DND-41 (cell line): ENCODE data around the gene C6orf52.

Source experiments
- ATAC-seq: fragments of 200-7000 bp; cut with Tn5 transposase; 3 replicates; pipeline ENCODE4 v1.9.1; 2021; ENCODE audit warnings: low read depth; ENCODE audit not compliant: insufficient read depth
- DNase-seq: peaks from one replicate; pipeline ENCODE4 v3.0.0-alpha.2; 2020
- H2AFZ ChIP-seq: 2 replicates; pipeline ENCODE4 v1.6.0; 2012; ENCODE audit warnings: low read depth, low read length
- H3K27ac ChIP-seq: 2 replicates; pipeline ENCODE4 v1.5.1; 2012; ENCODE audit warnings: low read length, inconsistent platforms
- H3K27me3 ChIP-seq: fragments of 200-600 bp; sonication (generic); 2 replicates; pipeline ENCODE4 v1.6.0; 2012; ENCODE audit warnings: low read length, mild to moderate bottlenecking, inconsistent platforms; ENCODE audit not compliant: insufficient read depth, poor library complexity
- H3K36me3 ChIP-seq: 2 replicates; pipeline ENCODE4 v1.5.1; 2012; ENCODE audit warnings: low read length, inconsistent platforms; ENCODE audit not compliant: insufficient read depth
- H3K4me1 ChIP-seq: 2 replicates; pipeline ENCODE4 v1.5.1; 2012; ENCODE audit warnings: mild to moderate bottlenecking, low read length; ENCODE audit not compliant: insufficient read depth
- H3K4me2 ChIP-seq: 2 replicates; pipeline ENCODE4 v1.6.0; 2012; ENCODE audit warnings: mild to moderate bottlenecking, moderate library complexity, low read length, inconsistent platforms; ENCODE audit not compliant: insufficient read depth
- H3K4me3 ChIP-seq, 2 experiments: fragments of 200-600 bp in 1 of 2; shearing (Covaris generic) in 1 of 2; 2 replicates each; pipeline ENCODE4 v1.5.1; 2012 to 2016; ENCODE audit warnings: inconsistent platforms in 2 of 2, low read length in 2 of 2, mild to moderate bottlenecking in 2 of 2, low read depth in 1 of 2, moderate library complexity in 1 of 2
- H3K79me2 ChIP-seq: 2 replicates; pipeline ENCODE4 v1.6.0; 2012; ENCODE audit warnings: low read length, inconsistent platforms; ENCODE audit not compliant: insufficient read depth
- H3K9ac ChIP-seq: 2 replicates; pipeline ENCODE4 v1.6.0; 2012; ENCODE audit warnings: low read depth, mild to moderate bottlenecking, inconsistent platforms, low read length, moderate library complexity
- H3K9me3 ChIP-seq: 2 replicates; pipeline ENCODE4 v1.5.1; 2012; ENCODE audit warnings: low read length, moderate library complexity, mild to moderate bottlenecking, inconsistent platforms; ENCODE audit not compliant: insufficient read depth, severe bottlenecking
- H4K20me1 ChIP-seq: 2 replicates; pipeline ENCODE4 v1.6.0; 2012; ENCODE audit warnings: low read length; ENCODE audit not compliant: insufficient read depth
- CTCF ChIP-seq: IDR thresholded peaks from 2 replicates; pipeline ENCODE4 v1.5.1; 2012; ENCODE audit warnings: borderline replicate concordance, low read length, moderate library complexity, mild to moderate bottlenecking; ENCODE audit not compliant: poor library complexity, severe bottlenecking; ENCODE audit errors: extremely low read depth
- EZH2 ChIP-seq: IDR thresholded peaks from 3 replicates; pipeline ENCODE4 v1.6.1; 2012; ENCODE audit warnings: borderline replicate concordance, low read depth, mild to moderate bottlenecking, moderate library complexity, low read length, inconsistent platforms; ENCODE audit not compliant: severe bottlenecking

C6orf52 gene

GRCh38 chr6:10740061-10740460, 45.6 kb upstream of the C6orf52 start:
- ATAC-seq (no peak), DNase-seq (no peak)
- no peaks in the 10 kb centered on the region for H4K20me1 ChIP-seq
- no peaks in the 10 kb centered on the region; the same call in 1 of the 2 replicates for H3K36me3 ChIP-seq
- H3K4me1 ChIP-seq = no peaks in the 10 kb centered on the region
- TF ChIP-seq EZH2 (no peak), CTCF (no peak)
- H3K4me3 ChIP-seq = no peak overlapping the region
- no peaks in the 10 kb centered on the region for H3K79me2 ChIP-seq
- H3K27me3 ChIP-seq = no peaks in the 10 kb centered on the region
- no peak overlapping the region for H3K27ac ChIP-seq
- no peak overlapping the region for H3K9ac ChIP-seq
- no peak overlapping the region for H3K4me2 ChIP-seq
- no peak overlapping the region for H2AFZ ChIP-seq
- no peaks in the 10 kb centered on the region for H3K9me3 ChIP-seq

- Histone ChIP-seq H4K20me1 (no peaks in the 10 kb centered on the region), H3K4me3 (no peak overlapping the region), H3K36me3 (peaks cover 17% of the 10 kb centered on the region; the same call in 1 of the 2 replicates), H3K27ac (no peak overlapping the region), H3K9me3 (no peaks in the 10 kb centered on the region), H3K4me1 (no peaks in the 10 kb centered on the region), H3K4me2 (no peak overlapping the region), H3K27me3 (no peaks in the 10 kb centered on the region), H3K79me2 (no peaks in the 10 kb centered on the region), H2AFZ (no peak overlapping the region), H3K9ac (no peak overlapping the region)
- no peak for TF ChIP-seq CTCF
- TF ChIP-seq EZH2 = no peak
- no peak for ATAC-seq
- no peak for DNase-seq
Observed at GRCh38 chr6:10736731-10737130, 42.3 kb upstream of the C6orf52 start.

GRCh38 chr6:10733863-10734262, 39.4 kb upstream of the C6orf52 start:
- DNase-seq = no peak
- H3K4me2 ChIP-seq = no peak overlapping the region
- no peak for TF ChIP-seq EZH2
- no peak for TF ChIP-seq CTCF
- H3K36me3 ChIP-seq = peaks cover 41% of the 10 kb centered on the region
- no peak overlapping the region for H3K9ac ChIP-seq
- no peaks in the 10 kb centered on the region for H3K79me2 ChIP-seq
- H3K27me3 ChIP-seq = no peaks in the 10 kb centered on the region
- H2AFZ ChIP-seq = no peak overlapping the region
- ATAC-seq = no peak
- H3K4me1 ChIP-seq = no peaks in the 10 kb centered on the region
- no peaks in the 10 kb centered on the region for H3K9me3 ChIP-seq
- no peak overlapping the region for H3K4me3 ChIP-seq
- H3K27ac ChIP-seq = no peak overlapping the region
- no peaks in the 10 kb centered on the region for H4K20me1 ChIP-seq

GRCh38 chr6:10733151-10733715, 38.8 kb upstream of the C6orf52 start:
- peaks cover 47% of the 10 kb centered on the region for H3K36me3 ChIP-seq
- H3K4me1 ChIP-seq = no peaks in the 10 kb centered on the region
- ATAC-seq (peak; percentile 50; the same call in 2 of the 3 replicates), DNase-seq (no peak)
- peaks cover 1% of the 10 kb centered on the region; the same call in 1 of the 2 replicates for H3K79me2 ChIP-seq
- no peaks in the 10 kb centered on the region for H4K20me1 ChIP-seq
- H2AFZ ChIP-seq = no peak overlapping the region
- no peak for TF ChIP-seq EZH2
- no peak for TF ChIP-seq CTCF
- no peaks in the 10 kb centered on the region for H3K27me3 ChIP-seq
- H3K9me3 ChIP-seq = no peaks in the 10 kb centered on the region
- no peak overlapping the region for H3K4me3 ChIP-seq
- no peak overlapping the region for H3K27ac ChIP-seq
- no peak overlapping the region for H3K4me2 ChIP-seq
- H3K9ac ChIP-seq = no peak overlapping the region
